Fibroblast of the conjunctiva (primary cell): ENCODE results near the gene VWA3A.
A peak's percentile ranks its signal among the peaks of the same experiment; 100 is the strongest.
"Not testable (repeated sequence)": the region's sequence is repeated elsewhere in the genome, so short reads cannot be mapped to it uniquely, and the experiment has no call there.

Experiments used
- DNase-seq: peaks from one replicate; pipeline ENCODE4 v3.0.0-alpha.2; 2010; ENCODE audit warnings: low read depth

VWA3A gene

GRCh38 chr16:22089910-22090309 lies 2.4 kb upstream of the VWA3A start:
- no peak for DNase-seq

- no peak for DNase-seq
These were observed 620 bp upstream of the VWA3A start for GRCh38 chr16:22091721-22092120.

- DNase-seq = no peak
These were observed 990 bp downstream of the VWA3A start for GRCh38 chr16:22093331-22093730.

DNA sequence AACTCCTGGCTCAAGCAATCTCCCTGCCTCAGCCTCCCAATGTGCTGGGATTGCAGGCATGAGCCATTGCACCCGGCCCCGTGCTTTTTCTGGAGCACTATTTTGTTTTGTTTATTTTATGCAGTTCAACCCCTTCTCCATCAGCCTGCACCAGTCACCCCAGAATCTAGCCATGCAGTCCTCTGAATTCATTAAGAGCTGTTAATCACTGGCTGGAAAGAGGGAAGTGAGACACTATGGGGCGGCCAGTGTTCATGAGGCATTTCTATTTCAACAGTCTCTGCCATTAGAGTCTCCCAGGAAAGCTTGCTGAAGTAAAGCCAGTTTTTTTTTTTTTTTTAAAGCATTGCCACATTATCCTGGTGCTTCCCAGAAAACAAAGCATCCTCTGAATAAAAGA lies 1.7 kb downstream of the VWA3A start:
- DNase-seq = no peak

DNA sequence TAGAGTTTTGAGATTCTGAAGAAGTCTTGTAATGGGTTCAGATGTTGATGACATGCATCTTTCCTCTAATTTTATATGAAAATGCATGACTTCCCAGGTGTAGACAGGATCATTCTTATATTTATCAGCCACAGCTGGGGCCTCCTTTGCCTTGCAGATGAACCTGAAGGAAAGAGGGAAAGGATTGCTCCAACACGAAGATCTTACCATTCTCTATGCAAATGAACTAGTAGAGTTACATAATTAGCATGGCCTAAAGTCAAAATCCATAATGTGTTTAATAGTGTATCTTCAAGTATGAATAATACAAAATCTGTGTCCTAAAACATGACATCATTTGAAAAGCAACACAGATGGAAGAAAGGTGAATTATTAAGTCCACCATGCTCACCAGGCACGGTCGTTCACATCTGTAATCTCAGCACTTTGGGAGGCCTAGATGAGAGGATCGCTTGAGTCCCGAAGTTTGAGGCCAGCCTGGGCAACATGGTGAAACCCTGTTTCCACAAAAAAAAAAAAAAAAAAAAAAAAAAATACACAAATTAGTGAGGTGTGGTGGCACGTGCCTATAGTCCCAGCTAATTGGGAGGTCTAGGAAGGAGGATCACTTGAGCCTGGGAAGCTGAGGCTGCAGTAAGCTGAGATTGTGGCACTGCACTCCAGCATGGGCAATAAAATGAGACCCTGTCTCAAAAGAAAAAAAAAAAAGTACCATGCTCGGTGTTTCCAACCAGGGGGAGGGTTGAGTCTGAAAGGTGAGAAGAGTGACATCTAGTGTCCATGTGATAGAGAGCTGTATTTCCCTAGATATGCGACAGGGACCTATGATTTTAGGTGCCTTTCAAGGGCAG lies 6.3 kb downstream of the VWA3A start:
- DNase-seq = peak; percentile 30

DNA sequence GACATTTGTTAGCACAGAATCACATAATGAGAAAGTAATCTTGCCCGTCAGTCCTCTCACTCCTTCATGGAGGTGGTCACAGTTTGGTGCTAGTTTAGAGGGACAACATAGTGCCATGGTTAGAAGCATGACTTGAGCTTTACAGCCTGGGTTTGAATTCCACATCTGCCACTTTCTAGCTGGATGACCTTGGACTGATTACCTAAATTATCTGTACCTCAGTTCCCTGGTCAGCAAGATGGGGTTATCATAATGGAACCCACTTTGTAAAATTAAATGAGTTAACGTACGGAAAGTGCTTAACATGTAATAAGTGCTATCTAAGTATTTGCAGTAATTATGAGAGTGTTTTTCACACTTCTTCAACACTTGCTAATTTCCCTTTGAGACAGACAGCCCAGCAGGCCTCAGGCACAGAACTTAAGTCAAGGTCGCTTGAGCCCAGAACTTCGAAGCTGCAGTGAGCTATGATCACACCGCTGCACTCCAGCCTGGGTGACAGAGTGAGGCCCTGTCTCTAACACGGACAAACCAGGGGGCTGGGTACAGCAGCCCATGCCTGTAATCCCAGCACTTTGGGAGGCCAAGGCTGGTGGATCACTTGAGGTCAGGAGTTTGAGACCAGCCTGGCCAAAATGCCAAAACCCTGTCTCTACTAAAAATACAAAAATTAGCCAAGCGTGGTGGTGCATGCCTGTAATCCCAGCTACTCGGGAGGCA lies 7.1 kb downstream of the VWA3A start:
- no peak for DNase-seq

DNA sequence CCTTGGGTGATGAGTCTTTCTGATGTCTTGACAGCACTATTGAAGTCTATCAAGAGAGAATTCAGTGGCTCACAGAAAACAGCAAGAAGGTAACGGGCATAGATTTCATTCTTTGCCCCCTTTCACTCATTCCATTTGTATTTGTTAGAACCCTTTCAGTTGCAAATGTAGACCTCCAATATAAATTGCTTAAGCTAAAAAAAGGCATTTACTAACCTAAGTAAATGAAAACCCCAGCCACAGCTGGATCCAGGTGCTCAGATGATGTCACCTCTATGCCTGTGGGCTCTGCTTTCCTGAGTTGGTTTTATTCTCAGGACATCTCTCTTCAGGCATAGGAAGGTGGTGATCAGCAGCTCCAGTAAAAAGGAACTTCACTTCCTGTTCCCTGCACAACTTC lies 11.1 kb downstream of the VWA3A start:
- DNase-seq = no peak

- DNase-seq = no peak
These were observed 17.0 kb downstream of the VWA3A start for GRCh38 chr16:22109258-22109898.

DNA sequence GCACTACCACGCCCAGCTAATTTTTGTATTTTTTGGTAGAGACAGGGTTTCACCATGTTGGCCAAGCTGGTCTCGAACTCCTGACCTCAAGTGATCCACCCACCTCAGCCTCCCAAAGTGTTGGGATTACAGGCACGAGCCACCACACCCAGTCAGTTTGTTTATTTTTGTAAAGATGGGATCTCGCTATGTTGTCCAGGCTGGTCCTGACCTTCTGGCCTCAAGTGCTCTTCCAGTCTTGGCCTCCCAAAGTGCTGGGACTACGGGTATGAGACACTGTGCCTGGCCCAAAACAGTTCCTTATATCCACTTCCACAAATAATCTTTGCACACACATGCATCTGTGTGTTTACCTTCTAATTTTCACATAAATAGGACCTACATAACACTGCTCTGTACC lies 19.3 kb downstream of the VWA3A start:
- DNase-seq = not testable (repeated sequence)

GRCh38 chr16:22116095-22116700 lies 23.9 kb downstream of the VWA3A start:
- DNase-seq = no peak

DNA sequence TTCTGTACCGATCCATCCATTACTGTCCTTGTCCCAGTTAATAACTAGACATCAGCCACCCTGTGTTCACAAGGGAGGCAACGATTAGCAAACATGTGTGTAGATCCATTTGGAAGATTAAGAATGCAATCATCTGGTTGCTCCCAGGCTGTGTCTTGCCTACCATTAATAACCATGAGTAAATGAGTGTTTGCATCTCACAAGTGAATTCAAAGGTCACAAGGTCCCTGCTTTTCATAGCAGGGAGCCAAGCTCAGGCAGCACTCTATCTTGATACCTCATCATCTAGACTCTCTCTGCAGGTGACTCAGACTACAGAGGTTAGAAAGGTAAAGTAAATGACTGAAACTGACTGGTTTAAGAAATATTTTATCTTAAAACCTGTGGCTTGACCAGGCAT lies 25.3 kb downstream of the VWA3A start:
- no peak for DNase-seq

DNA sequence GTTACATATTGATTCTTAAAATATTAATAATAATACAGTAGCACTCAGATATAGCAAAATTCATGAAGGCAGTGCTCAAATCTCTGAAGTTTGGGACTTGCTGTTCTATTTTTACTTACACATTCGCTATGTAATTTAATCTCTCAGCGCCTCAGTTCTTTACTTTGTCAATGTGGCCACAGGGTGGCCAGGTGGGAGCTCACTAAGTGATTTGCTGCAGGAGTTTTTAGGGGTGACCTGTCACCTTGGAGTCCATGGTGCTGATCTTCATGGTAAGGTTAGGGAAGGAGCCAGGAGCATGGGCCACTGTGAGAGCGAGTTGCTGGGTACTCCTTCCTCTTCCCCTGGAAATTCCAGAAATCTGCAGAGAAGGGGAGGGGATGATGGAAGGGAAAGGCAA lies 28.1 kb downstream of the VWA3A start:
- DNase-seq = no peak

DNA sequence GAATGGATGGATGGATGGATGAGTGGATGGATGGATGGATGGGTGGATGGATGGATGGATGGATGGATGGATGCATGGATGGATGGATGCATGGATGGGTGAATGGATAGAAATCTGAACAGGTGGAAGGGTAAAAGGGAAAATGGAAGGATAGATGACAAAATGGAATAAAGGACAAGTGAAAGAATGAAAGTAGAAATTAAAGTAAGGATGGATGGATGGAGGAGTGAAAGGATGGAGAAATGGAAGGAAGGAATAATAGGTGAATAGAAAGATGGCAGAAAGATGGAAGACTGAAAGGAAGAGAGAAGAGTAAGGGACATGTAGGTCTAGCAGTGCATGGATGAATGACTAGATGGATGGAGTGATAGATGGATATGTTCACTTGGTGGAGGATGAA lies 29.9 kb downstream of the VWA3A start:
- no peak for DNase-seq

- DNase-seq = no peak
These were observed 30.8 kb downstream of the VWA3A start for GRCh38 chr16:22123146-22123545.

GRCh38 chr16:22123759-22124490 lies 31.6 kb downstream of the VWA3A start:
- no peak for DNase-seq

DNA sequence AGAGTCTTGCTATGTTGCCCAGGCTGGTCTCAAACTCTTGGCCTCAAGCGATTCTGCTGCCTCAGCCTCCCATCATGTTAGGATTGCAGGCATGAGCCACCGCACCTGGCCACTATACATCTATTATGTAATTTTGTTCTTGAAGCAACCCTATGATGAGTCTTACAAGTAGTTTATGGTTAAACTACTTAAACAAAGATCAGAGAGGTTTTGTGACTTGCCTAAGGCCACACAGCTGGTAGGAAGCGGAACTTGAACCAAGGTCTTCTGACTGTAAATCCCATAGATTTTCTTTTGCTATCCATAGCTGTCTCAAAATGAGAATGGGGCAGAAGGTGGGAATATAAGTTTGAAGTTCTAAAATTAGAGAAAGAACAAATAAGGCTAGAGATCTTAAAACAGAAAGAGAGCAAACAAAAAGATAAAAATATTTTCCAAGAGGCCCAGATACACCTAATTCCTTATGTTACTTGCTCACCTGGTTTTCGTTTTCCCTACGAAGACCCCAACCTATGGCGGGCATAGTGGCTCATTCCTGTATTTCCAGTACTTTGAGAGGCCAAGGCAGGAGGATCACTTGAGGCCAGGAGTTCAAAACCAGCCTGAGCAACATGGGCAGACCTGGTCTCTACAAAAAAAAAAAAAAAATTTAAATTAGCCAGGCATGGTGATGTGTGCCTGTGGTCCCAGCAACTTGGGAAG lies 32.4 kb downstream of the VWA3A start:
- no peak for DNase-seq

DNA sequence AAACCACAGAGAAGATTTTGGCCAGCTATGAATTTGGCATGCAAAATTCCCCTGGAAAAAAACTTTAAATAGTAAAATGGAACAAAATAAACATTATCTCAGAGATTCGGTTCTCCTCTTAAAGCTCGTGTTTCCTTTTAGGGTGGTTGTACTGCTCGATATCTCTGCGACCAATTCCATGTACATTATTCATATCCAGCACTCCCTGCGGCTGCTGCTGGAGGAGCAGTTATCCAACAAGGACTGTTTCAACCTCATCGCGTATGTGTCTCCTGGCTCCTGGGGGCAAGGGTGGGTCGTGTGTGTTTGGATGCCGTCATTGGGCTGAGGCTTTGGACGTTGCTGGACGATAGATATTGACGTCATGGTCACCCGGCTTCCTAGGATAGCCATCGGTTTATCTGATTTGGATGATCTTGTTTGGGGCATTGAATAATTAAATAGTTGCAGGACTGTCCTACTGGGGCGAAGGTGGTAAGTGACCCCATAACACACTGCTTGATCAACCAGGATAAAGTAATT lies 33.8 kb downstream of the VWA3A start:
- DNase-seq = no peak

GRCh38 chr16:22128537-22128936 lies 36.2 kb downstream of the VWA3A start:
- DNase-seq = not testable (repeated sequence)

DNA sequence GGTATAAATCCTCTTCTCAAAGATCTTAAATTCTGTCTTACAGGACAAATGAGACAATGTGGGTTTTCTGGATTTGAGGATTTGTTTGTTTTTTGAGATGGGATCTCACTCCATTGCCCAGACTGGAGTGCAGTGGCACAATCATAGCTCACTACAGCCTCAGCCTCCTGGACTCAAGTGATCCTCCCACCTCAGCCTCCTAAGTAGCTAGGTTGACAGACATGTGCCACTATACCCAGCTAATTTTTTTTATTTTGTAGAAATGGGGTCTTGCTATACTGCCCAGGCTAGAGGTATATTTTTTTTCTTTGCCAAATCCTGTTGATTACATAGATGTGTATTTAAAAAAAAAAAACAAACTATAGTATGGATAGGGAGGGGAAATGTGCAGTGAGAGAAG lies 38.2 kb downstream of the VWA3A start:
- no peak for DNase-seq

DNA sequence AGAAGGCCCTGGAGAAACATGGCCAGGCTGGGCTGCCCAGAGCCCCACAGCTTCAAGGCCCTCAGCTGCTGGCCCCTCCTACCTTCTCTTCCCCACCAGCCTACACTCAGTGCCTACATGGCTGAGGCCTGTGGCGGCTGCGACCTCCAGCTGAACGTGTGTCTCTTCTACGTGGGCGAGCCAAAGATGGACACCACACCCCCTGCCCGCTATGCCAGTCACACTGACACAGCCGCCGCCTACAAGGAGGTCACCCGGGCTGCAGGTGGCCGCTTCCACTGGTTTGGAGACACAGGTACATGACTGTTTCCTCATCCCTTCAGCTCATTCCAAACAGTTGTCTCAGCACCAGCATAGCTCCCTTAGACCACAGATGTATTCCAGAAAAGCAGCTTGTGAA lies 40.5 kb downstream of the VWA3A start:
- DNase-seq = no peak

- DNase-seq = no peak
These were observed 46.1 kb downstream of the VWA3A start for GRCh38 chr16:22138482-22138881.
